DND-41 (cell line): ENCODE data around the gene CEMIP2.

Experiments
- EZH2 ChIP-seq: IDR thresholded peaks from 3 replicates; pipeline ENCODE4 v1.6.1; 2012; ENCODE audit warnings: borderline replicate concordance, low read depth, mild to moderate bottlenecking, moderate library complexity, low read length, inconsistent platforms; ENCODE audit not compliant: severe bottlenecking
- TF ChIP-seq, protein P1 (sequence below): IDR thresholded peaks from 2 replicates; pipeline ENCODE4 v1.5.1; 2012; ENCODE audit warnings: borderline replicate concordance, low read length, moderate library complexity, mild to moderate bottlenecking; ENCODE audit not compliant: poor library complexity, severe bottlenecking; ENCODE audit errors: extremely low read depth

- TF ChIP-seq, protein P1, sequence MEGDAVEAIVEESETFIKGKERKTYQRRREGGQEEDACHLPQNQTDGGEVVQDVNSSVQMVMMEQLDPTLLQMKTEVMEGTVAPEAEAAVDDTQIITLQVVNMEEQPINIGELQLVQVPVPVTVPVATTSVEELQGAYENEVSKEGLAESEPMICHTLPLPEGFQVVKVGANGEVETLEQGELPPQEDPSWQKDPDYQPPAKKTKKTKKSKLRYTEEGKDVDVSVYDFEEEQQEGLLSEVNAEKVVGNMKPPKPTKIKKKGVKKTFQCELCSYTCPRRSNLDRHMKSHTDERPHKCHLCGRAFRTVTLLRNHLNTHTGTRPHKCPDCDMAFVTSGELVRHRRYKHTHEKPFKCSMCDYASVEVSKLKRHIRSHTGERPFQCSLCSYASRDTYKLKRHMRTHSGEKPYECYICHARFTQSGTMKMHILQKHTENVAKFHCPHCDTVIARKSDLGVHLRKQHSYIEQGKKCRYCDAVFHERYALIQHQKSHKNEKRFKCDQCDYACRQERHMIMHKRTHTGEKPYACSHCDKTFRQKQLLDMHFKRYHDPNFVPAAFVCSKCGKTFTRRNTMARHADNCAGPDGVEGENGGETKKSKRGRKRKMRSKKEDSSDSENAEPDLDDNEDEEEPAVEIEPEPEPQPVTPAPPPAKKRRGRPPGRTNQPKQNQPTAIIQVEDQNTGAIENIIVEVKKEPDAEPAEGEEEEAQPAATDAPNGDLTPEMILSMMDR, result no peak
- TF ChIP-seq EZH2, result no peak
These were observed 38.3 kb downstream of the CEMIP2 start for GRCh38 chr9:71729816-71730526.
